HL-60 (cell line): ENCODE results near the gene TRIO.

Source experiments
- DNase-seq, 2 experiments: peaks; one replicate each; pipeline ENCODE4 v3.0.0-alpha.2; 2010 to 2020; ENCODE audit warnings: low read depth in 1 of 2, low spot score in 1 of 2
- H3K27ac ChIP-seq: fragments of 250-450 bp; sonication (Bioruptor Pico); replicated peaks from 2 replicates; pipeline ENCODE4 v1.5.1; 2020; ENCODE audit warnings: mild to moderate bottlenecking, moderate library complexity
- H3K27me3 ChIP-seq: fragments of 250-450 bp; sonication (Bioruptor Pico); 2 replicates; pipeline ENCODE4 v1.5.1; 2021; ENCODE audit warnings: mild to moderate bottlenecking, moderate library complexity; ENCODE audit not compliant: insufficient read depth, poor library complexity, severe bottlenecking
- H3K4me3 ChIP-seq: replicated peaks from 2 replicates; pipeline ENCODE4 v1.5.1; 2011; ENCODE audit warnings: mild to moderate bottlenecking, control low read depth, low read length; ENCODE audit not compliant: insufficient read depth
- CTCF ChIP-seq: IDR thresholded peaks from one replicate; pipeline ENCODE4 v1.5.1; 2011; ENCODE audit warnings: low read length, control low read depth, inconsistent platforms; ENCODE audit not compliant: insufficient read depth
- GABPA ChIP-seq: IDR thresholded peaks from 2 replicates; pipeline ENCODE4 v1.6.1; 2012; ENCODE audit warnings: low read depth
- POLR2AphosphoS5 ChIP-seq: IDR thresholded peaks from 2 replicates; pipeline ENCODE4 v1.6.1; 2012; ENCODE audit warnings: low read depth
- REST ChIP-seq: IDR thresholded peaks from 2 replicates; pipeline ENCODE4 v1.6.1; 2012; ENCODE audit warnings: low read depth; ENCODE audit not compliant: insufficient replicate concordance
- SPI1 ChIP-seq: IDR thresholded peaks from 2 replicates; pipeline ENCODE4 v1.6.1; 2012; ENCODE audit warnings: low read depth, mild to moderate bottlenecking, borderline replicate concordance

The TRIO gene

GRCh38 chr5:14362491-14362890 is 219.3 kb downstream of the TRIO start:
- no peak for TF ChIP-seq POLR2AphosphoS5
- no peak for DNase-seq
- no peaks in the 10 kb centered on the region for H3K27me3 ChIP-seq
- H3K4me3 ChIP-seq = no peak overlapping the region
- H3K27ac ChIP-seq = no peak overlapping the region

GRCh38 chr5:14364096-14364495 is 221.0 kb downstream of the TRIO start:
- no peak for TF ChIP-seq SPI1
- no peak for TF ChIP-seq CTCF
- TF ChIP-seq GABPA = no peak
- no peaks in the 10 kb centered on the region for H3K27me3 ChIP-seq
- no peak overlapping the region for H3K27ac ChIP-seq
- no peak for DNase-seq
- no peak overlapping the region for H3K4me3 ChIP-seq

- no peak for DNase-seq
Measured at GRCh38 chr5:14364576-14365472, 221.7 kb downstream of the TRIO start.

GRCh38 chr5:14365831-14366430 is 222.8 kb downstream of the TRIO start:
- no peak for TF ChIP-seq GABPA
- Histone ChIP-seq H3K27ac (no peak overlapping the region), H3K4me3 (no peak overlapping the region), H3K27me3 (no peaks in the 10 kb centered on the region)
- no peak for DNase-seq

More at GRCh38 chr5:14364576-14365472, 221.7 kb downstream of the TRIO start:
- TF ChIP-seq SPI1 = no peak
- TF ChIP-seq CTCF = no peak
- TF ChIP-seq GABPA = no peak
- TF ChIP-seq REST = no peak
- no peak for TF ChIP-seq POLR2AphosphoS5
- H3K27me3 ChIP-seq = no peaks in the 10 kb centered on the region
- H3K4me3 ChIP-seq = no peak overlapping the region
- no peak overlapping the region for H3K27ac ChIP-seq

GRCh38 chr5:14366763-14367162 is 223.6 kb downstream of the TRIO start:
- TF ChIP-seq REST (no peak), GABPA (no peak), POLR2AphosphoS5 (no peak), SPI1 (no peak), CTCF (no peak)
- Histone ChIP-seq H3K4me3 (no peak overlapping the region), H3K27ac (no peak overlapping the region), H3K27me3 (no peaks in the 10 kb centered on the region)
- DNase-seq = no peak
